ENCODE data around the gene VWC2. TPM values are rescaled to one million over a fixed set of nuclear protein-coding genes. Genes with fewer than 3 reads are reported as not detected.

VWC2 gene
- total and polyA plus RNA-seq, 2 of the 4 experiments (the other 2 are of a cell fraction), result not detected

GRCh38 chr7:49787980-49788379 lies 14.5 kb downstream of the VWC2 start:
- Histone ChIP-seq H4K91ac (ENCODE audit: insufficient read depth, low read depth, low read length) (no peak overlapping the region), H4K8ac (ENCODE audit: low read depth in 2 of 2, low read length in 2 of 2) (no peak overlapping the region), H3K4me3 (ENCODE audit: insufficient read depth, low read depth, low read length) (no peak overlapping the region), H2BK15ac (ENCODE audit: low read depth, low read length) (no peak overlapping the region), H3K9me1 (ENCODE audit: insufficient read depth, low read length) (no peaks in the 10 kb centered on the region), H2AK5ac (ENCODE audit: low read depth, low read length) (no peak overlapping the region), H3K27me3 (ENCODE audit: control insufficient read depth, insufficient read depth, low read length) (no peaks in the 10 kb centered on the region), H3K4me1 (ENCODE audit: control insufficient read depth, insufficient read depth, low read length) (no peaks in the 10 kb centered on the region), H3K4me2 (ENCODE audit: low read depth, low read length) (no peak overlapping the region), H3K9ac (ENCODE audit: low read depth, low read length) (no peak overlapping the region), H4K5ac (ENCODE audit: low read depth, low read length) (no peak overlapping the region), H3K23ac (ENCODE audit: low read depth, low read length) (no peak overlapping the region), H3K27ac (ENCODE audit: insufficient read depth, low read length) (no peak overlapping the region), H4K20me1 (ENCODE audit: insufficient read depth, low read length) (no peaks in the 10 kb centered on the region), H2BK5ac (ENCODE audit: low read depth, low read length, poor library complexity, severe bottlenecking) (no peak overlapping the region), H3K9me3 (ENCODE audit: control insufficient read depth, insufficient read depth, low read length) (peaks cover 21% of the 10 kb centered on the region), H2AFZ (replicated peaks; ENCODE audit: low read length, poor library complexity) (no peak overlapping the region), H3K4ac (ENCODE audit: low read depth, low read length) (no peak overlapping the region), H3K14ac (replicated peaks; ENCODE audit: low read depth, low read length) (no peak overlapping the region), H2AK9ac (replicated peaks; ENCODE audit: low read depth, low read length, poor library complexity) (no peak overlapping the region), H3K36me3 (ENCODE audit: control insufficient read depth, insufficient read depth, low read length) (no peaks in the 10 kb centered on the region), H2BK120ac (ENCODE audit: low read depth, low read length) (no peak overlapping the region), H3K56ac (ENCODE audit: extremely low read depth, insufficient read depth, low read length) (no peak overlapping the region), H2BK20ac (ENCODE audit: low read depth, low read length) (no peak overlapping the region), H3K18ac (ENCODE audit: low read depth, low read length) (no peak overlapping the region), H3K79me1 (ENCODE audit: low read depth in 1 of 2, low read length in 2 of 2) (no peaks in the 10 kb centered on the region)
- POLR2A ChIA-PET (ENCODE audit: unreplicated experiment), result no interaction called here
- ATAC-seq (ENCODE audit: low read depth) (no peak), DNase-seq (no peak)
- no TSS peak for BruUV-seq (replicated peaks)
- CTCF ChIA-PET, result no interaction called here
- intact Hi-C loops (cut with micrococcal nuclease), result no loop called here
- TF ChIP-seq RFX5 (IDR thresholded peaks at IDR 0.05; ENCODE audit: low read depth, low read length) (no peak), FOS (IDR thresholded peaks at IDR 0.05; ENCODE audit: low read depth, low read length) (no peak), CTCF (conservative IDR thresholded peaks at IDR 0.05; ENCODE audit: low read depth, low read length) (no peak), USF2 (IDR thresholded peaks at IDR 0.05; ENCODE audit: low read depth, low read length) (no peak), SMC3 (IDR thresholded peaks at IDR 0.05; ENCODE audit: low read depth, low read length) (no peak), MAFK (IDR thresholded peaks at IDR 0.05; ENCODE audit: low read depth, low read length) (no peak), CHD1 (IDR thresholded peaks at IDR 0.05; ENCODE audit: low read depth, low read length) (no peak), POLR2A (IDR thresholded peaks at IDR 0.05; ENCODE audit: low read depth, low read length) (no peak), RCOR1 (IDR thresholded peaks at IDR 0.05; ENCODE audit: insufficient replicate concordance, low read length) (no peak), NFE2L2 (IDR thresholded peaks at IDR 0.05; ENCODE audit: low read depth, low read length) (no peak), CEBPB (IDR thresholded peaks at IDR 0.05; ENCODE audit: low read depth, low read length) (no peak), RAD21 (IDR thresholded peaks at IDR 0.05; ENCODE audit: low read length) (no peak)
- in situ Hi-C loops (cut with MboI; ENCODE audit: low sequenced_read_pairs), result no loop called here
- dilution Hi-C loops (cut with HindIII; ENCODE audit: low sequenced_read_pairs, unreplicated experiment), result no loop called here
- WGBS, 2 experiments (ENCODE audit: extremely low coverage in 2 of 2, insufficient read length in 1 of 2), result 42% methylated on average over 3 of the region's 5 CpGs; no CpG with 5 or more reads in 1 of the 2 experiments

Measured in IMR-90 (cell line).